Muscle of arm (tissue), 12 donors: Measurements from ENCODE around the gene UBE2E2. TPM values are rescaled to one million over a fixed set of nuclear protein-coding genes. Genes with fewer than 3 reads are reported as not detected.

Experiments
- DNase-seq: peaks from one replicate; pipeline ENCODE4 v3.0.0-alpha.2; 2013
- polyA plus RNA-seq, 12 donors: library from polyadenylated mRNA; unstranded; fragments of 120-200 nt; gene quantifications; one replicate each; pipeline ENCODE4 v1.2.1, GENCODE V29; 2013; ENCODE audit not compliant: insufficient read length in 12 of 12

UBE2E2 gene
- polyA plus RNA-seq, 12 donors, result 30.0 to 55.5 (median 42.2) TPM; not detected in 1

DNA sequence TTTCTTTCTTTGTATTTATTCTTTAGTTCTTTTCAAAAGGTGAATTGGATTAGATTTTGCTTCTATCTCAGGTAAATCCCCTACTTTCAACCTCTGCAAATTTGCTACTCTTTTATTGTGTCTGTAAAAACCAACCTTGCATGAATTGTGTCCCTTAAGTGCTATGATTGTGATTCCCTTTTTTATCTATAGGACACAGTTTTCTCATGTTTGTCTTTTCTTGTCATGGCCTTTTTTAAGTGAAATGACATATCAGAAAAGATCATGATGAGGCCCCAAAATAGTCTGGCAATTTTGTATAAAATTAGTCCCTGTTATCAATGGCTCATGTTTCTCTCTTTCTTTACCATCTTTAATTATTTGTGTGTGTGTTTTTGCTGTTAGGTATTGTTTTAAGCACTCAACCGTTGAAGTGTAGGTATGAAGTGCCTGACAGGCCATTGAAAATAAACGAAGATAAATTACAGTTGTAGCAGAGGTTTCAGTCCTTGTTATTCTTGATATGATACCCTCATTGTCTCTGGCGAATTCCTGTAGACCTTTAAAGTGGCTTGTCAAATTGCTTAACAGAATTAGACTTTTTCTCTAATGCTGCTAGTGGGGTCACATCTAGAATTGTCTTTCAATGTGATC, 184.3 kb downstream of the UBE2E2 start:
- no peak for DNase-seq

DNA sequence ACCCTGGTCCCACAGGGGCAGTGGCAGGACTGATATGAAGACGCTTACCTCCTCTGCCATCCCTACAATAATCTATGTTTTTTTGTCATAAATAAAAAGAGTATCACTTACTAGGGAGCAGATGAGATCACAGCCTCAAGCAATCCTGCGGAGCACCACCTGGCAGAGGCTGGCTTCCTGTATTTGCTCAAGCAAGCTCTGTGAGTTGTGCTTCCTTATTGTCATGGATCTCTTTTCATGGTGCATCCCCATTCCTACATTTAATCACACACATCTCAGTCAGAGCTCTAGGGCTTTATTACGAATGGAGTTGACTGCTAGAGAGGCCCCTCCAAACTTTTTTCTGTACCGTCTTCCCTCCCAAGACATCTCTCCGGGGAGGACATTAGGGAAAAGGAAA, 186.0 kb downstream of the UBE2E2 start:
- DNase-seq, result no peak

DNA sequence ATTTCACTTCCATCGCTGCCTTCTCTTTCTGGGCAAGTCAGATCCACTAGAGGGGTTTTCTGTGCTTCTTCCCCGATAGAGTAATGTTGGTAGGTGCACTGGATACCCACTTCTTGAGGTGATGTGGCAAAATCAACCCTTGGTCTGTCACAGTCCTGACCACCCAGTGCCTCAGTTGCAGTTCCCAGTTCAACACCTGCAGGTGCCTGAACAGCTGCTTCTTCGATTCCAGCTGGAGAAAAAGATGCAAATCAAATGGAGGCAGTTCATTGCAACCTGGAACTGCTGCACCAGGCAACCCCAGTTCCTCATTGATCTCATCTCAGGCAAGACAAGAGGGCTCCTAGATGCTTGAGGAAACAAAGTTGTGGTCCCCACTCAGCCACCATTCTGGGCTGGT, 186.6 kb downstream of the UBE2E2 start:
- DNase-seq, result no peak

DNA sequence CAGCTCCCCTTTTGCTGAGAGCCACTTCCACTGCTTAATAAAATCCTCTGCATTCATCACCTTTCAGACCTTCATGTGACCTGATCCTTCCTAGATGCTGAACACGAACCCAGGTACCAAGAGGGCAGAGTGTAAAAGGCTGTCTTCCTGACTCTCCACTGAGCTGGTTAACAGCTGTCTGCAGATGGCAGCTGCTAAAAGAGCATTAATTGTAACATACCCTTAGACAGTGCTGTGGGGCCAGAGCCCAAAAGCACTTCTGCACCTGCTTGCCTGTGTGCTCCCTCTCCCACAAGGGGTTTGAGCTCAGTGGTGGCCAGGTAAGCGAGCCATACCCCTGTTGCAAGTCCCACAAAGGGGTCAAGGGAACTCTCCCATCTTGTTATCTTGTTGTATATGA, 187.3 kb downstream of the UBE2E2 start:
- DNase-seq, result no peak

DNA sequence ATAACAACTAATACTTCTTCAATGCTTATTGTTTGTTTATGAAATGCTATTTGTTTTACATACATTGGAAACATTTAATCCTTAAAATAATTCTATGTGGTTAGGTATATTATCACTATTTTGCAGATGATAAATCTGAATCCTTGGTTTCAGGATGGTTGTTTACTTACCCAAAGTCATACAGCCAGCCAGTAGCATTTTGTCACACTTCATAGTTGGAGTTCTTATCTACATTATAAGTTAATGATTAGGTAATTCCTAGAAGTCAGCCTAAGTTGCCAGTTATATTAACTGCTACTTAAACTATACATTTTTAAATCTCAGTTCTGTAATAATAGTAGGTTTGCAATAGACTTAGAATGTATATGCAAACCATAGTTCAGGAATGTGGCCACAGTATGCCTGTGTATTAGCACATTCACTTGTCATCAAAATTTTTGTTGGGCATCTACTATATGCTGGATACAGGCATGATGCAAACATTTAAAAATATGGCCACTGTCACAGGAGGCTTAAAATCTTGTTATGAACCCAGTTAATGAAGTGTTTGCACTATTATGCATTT, 187.9 kb downstream of the UBE2E2 start:
- no peak for DNase-seq

DNA sequence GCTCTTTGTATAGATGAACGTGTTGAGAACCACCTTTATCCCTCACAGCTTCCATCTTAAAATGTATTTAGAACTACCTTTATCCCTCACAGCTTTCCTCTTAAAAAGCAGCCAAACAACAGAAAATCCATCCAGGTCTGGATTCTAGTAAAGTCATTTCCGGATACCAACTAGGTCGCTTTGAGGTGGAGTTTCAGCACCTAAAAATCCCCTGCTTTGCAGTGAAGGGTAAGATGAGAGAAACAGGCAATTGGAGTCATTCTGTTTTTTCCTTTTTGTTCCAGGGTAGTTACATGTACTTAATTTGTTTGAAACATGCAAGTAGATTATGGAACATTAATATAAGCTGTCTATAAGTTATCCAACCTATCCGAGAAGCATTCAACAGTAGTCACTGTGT, 192.0 kb downstream of the UBE2E2 start:
- no peak for DNase-seq

DNA sequence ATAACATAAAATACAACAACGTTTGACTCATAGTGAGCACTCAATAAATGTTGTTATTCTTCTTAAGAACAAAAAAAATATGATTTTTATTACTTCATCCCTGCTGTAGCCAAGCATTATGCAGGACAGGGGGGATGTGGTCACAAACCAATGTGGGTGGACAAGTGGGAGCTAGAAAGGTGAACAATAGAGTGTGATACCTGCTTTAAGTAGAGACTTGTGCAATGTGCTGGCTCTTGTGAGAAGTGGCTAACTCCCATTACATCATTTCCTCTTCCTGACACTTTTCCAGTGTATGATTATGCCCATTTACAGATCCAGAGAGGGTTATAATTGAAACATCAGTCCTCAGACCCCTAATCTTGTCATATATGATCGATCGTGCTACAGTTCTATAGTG, 193.6 kb downstream of the UBE2E2 start:
- DNase-seq, result no peak

DNA sequence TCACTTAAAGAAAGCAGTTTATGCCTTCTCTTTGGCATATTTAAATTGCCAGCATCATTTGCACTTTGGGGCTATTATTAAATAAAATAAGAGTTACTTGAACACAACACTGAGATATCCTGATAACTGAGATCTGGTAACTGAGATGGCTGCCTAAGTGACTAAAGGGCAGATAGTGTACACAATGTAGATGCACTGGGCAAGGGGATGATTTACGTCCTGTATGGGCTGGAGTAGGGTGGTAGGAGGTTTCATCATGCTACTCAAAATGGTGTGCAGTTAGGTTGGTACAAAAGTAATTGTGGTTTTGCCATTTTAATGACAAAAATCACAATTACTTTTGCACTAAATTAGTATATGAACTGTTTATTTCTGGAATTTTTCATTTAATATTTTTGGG, 196.1 kb downstream of the UBE2E2 start:
- no peak for DNase-seq

DNA sequence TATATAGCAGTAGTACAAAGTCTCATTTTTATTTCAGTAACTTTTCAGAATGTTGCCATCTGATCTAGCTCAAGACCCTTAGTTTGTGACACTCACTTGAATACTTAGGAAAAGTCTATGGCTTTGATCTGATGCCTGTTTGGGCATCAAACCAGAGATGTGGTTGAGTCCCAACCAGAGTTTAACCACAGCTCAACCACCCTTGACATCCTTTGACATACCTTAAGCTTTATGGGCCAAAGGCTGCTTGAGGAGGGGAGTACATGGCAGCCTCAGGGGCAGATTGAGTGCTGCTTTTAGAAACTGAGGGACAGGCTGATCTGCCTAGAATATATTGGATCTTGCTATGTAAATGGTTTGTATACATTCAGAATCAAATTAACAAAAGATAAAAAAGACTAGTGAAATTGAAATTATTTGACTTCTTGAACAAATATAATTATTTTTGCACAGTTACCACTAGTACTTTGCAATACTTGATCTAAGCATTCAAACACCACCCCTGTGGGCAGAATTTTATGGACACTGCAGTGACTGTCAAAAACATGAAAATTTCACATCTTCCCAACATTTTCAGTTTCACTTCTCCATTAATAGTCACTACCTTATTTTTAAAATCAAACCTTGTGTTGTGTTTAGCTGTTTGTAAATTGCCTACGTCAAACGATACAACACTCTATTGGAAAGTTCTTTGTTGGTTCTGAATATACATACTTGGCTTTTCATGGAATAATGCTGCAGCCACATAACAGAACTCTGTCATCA, 199.8 kb downstream of the UBE2E2 start:
- no peak for DNase-seq

DNA sequence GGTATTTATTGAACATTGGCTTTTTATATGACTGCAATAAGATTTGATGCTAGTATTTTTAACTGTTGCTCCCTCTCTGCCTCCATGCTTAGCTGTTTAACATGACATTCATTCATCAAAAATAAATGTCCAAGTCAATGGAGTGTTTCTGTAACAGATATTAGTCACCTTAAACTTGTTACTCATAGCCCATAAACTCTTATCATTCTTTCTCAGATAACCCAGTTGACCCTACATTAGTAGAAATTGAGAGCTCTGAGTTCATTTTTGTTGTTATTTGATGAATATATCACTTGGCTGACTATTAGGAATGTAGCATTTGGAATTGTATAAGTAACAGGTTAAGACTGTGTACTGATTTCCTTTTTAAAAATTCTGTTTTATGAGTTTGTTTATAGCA, 201.1 kb downstream of the UBE2E2 start:
- no peak for DNase-seq

DNA sequence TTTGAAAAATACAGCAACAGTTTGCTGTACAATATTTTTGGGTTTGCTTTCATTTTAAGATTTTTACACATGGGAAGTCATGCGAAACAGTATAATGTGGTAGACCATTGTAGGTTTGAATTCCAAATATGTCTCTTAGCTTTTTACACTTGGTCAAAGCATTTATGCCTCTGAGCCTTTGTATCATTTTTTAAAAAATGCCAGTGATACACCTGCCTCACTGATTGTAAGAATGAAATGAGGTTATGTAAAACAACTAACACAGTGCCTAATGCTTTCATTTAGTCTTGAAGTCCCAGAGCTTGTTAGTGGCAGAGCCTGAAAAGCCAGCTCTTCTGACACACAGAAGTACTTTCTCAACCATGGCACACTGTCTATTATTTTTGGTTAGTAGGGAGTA, 202.0 kb downstream of the UBE2E2 start:
- no peak for DNase-seq

DNA sequence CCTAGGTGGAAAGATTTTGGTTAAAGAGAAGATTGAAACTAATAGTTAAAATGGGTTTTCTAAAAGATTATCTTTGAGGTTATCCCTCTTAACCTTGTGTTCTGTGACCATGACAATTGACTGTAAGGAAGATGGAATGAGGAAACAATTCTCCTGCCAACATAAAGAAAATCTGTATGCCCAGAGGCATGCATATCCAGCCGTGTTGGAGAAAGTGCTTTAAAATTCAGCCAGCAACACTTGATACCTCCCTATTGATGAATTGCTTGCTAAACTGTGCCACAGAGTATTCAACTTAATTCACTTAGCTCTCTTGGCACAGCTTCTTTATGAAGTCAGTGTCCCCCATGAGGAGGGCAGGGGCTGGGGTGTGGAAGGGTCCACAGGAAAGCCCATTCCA, 203.5 kb downstream of the UBE2E2 start:
- DNase-seq, result no peak

DNA sequence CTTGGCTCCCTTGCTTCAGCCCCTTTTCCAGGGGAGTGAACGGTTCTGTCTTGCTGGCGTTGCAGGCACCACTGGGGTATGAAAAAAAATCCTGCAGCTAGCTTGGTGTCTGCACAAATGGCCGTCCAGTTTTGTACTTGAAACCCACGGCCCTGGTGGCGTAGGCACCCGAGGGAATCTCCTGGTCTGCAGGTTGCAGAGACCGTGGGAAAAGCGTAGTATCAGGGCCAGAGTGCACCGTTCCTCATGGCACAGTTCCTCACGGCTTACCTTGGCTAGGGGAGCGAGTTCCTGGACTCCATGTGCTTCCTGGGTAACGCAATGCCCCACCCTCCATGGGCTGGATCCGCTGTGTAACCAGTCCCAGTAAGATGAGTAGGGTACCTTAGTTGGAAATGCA, 214.9 kb downstream of the UBE2E2 start:
- no peak for DNase-seq

DNA sequence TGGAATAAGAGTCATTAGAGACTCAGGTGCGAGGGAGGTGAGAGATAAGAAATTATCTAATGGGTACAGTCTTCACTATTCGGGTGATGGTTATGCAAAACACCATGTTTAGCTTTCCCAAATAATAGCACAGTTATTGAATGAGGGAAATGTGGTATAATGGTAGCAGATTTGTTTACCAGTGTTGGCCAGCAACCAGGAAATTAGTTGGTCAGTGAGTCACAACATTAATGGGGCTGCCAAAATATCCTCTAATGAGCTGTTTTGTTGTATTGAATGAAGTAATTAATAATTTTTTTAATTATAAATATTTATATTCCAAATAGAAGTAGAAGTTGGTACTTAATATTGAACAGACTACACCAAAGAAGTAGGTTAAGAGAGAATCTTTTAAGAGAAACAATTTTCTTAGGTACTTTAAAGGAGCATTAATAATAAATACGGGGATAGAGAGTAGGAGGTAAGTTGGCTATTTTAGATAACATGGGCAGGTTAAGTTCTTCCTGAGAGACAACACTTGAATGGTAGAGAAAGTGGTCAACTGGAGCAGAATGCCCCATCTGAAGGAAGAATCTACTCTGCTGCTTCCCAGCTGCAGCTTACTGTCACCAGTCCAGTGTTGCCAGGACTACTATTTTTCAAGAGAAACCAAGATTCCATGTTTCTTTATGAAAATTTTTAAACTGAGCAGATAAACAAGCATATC, 218.8 kb downstream of the UBE2E2 start:
- no peak for DNase-seq

DNA sequence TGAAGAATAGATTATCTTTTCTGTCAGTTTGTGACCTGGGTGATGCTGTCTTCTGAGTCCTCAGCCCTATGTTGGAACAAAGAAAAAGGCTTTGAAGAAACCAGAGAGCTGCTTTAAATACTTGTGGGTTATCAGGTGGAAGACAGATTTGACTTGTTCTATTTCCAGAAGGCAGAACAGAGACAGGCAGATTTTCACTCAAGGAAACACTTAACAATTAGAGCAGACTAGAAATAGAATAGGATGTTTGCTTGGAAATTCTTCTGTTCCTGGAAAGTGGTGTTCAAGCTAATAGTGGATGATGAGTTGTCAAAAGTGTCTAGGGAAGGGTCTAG, 219.4 kb downstream of the UBE2E2 start:
- no peak for DNase-seq

DNA sequence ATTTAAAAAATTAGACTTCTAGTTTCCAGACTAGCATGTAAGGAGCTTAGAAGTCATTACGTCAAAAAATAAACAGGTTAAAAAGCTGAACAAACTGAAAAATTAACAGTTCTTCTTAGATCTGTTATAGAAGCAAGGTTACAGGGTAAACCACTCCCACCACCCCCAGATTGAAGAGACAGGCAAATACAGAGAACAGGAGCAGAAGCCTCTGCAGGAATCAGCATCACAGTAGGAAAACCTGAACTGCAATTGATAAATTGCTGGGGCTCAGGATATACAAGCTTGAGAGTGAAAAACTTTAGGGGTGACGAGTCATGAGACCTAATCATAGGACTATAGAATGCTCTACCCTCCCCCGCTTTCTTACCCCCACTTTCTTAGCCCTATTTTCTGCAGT, 222.3 kb downstream of the UBE2E2 start:
- no peak for DNase-seq

DNA sequence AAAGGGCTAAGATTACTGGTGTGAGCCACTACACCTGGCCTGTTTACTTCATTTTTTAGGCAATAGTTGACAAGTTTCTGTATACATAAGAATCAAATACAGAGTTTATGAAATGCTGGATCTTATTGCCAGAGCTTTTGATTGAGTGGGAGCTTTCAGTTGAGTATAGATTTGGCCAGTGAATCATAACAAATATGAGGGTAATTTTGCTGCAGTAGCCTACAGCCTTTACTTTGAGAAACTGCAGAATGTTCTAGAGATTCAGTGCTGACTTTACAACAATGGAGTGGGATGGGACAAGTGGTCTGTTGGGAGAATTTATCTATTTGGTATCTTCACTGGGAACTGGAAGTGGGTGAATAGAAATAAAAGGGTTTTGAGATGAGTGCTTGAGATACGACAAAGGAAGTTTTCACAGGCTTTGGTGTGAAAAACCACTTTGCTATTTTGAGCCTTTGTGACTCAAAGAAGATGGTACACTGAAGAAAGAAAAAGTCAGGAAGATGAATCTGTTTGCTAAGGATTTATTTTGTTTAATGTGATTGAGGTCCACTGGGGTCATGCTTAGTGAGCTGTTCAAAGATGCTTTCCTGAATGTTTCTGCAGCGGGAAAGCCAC, 227.8 kb downstream of the UBE2E2 start:
- DNase-seq, result no peak

DNA sequence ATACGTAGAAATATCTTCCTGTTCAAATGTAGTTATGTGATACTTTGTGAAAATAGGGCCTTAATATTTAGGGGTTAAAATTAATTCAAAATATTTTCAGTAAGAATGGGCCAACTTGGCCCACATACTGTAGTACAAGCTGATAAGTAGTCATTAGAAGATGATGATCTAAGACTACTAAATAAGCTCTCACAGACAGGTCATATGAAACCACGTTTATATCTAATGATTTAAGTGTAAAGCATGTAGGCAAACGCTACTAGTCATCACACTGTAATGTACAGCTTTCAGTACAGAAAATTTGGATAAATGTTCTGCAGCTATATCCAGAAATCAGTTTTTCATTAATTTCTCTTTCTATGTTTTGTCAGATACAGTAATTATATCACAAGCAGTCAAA, 228.6 kb downstream of the UBE2E2 start:
- no peak for DNase-seq

DNA sequence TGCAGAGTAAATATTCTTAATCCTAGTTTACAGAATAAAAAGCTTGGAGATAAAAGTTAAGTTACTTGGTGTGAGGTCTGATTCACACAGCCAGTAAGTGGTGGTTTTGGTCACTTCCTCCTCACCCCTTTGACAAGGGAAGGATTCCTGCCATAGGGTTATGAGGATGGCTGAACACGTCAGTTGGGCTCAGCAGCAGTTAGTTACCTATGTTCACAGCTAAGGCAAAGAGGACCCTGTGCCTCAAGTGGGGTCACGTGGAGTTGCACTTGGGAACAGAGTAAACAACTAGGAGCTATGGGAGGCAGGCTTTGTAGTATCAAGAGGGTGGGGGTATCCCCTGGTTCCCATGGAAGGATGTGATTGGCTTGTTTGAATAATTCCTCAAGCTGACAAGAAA, 232.2 kb downstream of the UBE2E2 start:
- DNase-seq, result no peak

DNA sequence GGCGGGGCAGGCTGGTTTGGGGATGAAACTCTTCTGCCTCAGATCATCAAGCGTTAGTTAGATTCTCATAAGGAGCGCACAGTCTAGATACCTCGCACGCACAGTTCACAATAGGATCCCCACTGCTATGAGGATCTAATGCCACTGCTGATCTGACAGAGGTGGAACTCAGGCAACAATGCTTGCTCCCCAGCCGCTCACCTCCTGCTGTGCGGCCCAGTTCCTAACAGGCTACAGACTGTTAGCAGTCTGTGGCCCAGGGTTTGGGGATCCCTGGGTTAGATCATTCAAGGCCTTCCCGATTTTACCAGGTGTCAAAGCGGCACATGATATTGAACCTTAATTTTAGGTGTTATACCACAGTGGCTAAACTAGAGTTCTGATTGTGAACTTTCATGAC, 232.8 kb downstream of the UBE2E2 start:
- DNase-seq, result no peak

DNA sequence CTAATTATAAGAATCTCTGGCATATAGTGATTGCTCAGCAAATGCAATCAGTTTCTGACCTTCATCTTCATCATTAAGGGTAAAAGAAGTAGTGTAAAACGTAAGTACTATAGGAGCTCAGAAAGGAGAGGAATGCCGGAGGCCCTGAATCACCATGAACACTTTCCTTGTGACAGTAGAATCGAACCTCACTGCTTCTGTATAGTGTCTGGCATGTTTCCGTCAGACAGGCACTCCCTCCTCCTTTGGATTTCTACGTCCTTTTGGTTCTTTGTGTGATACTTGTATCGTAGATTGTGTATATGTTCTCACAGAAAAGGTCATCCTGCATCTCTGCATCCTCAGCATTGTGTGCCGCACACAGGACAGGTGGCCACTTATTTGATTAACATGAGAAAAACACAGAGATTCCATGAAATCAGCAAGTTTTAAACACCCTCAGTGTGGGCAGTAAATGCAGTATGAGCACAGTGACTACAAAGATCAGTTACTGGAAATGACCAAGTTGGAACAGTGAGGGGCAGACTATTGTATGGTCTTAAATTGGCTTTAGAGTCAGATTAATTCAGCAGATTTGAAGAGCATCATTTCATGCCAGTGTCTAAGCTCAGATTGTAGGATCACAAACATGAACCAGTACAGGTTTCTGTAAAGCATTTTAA, 234.5 kb downstream of the UBE2E2 start:
- no peak for DNase-seq

DNA sequence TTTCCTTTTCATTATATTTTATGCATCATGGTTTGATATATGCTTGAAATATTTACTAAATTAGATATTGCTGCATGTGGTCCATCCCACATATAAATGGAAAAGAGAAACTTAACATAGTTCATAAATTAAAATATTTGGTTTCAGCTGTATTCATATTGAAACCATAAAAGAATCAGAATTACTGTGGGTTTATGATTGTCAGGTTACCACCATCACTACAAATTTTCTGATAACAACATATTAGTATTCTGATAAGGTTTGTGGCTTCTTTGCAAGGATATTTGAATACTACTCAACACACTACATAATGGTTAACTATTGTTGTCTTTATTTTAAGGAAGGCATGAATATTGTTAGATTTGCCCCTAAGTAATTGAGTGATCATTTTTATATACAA, 235.5 kb downstream of the UBE2E2 start:
- no peak for DNase-seq
